Neural cell (in vitro differentiated cells): ENCODE data around the gene RIBC2. TPM values are rescaled to one million over a fixed set of nuclear protein-coding genes. Genes with fewer than 3 reads are reported as not detected.

ENCODE experiments used
- H2AFZ ChIP-seq: fragments of 200-600, 300-800 bp; sonication (generic), shearing (Covaris generic); 2 replicates; pipeline ENCODE4 v1.6.0; 2014; ENCODE audit warnings: low read depth, mild to moderate bottlenecking, antibody characterized with exemption, low read length, moderate library complexity
- H3F3A ChIP-seq: fragments of 200-600 bp; shearing (Covaris generic); 2 replicates; pipeline ENCODE4 v1.6.1; 2016; ENCODE audit warnings: mild to moderate bottlenecking, moderate library complexity, mixed read lengths, antibody characterized with exemption, low read length; ENCODE audit not compliant: insufficient read depth, poor library complexity, severe bottlenecking
- H3K27ac ChIP-seq: fragments of 200-600, 300-800 bp; sonication (generic), shearing (Covaris generic); 2 replicates; pipeline ENCODE4 v1.5.1; 2014; ENCODE audit warnings: mild to moderate bottlenecking, low read length, moderate library complexity
- H3K27me3 ChIP-seq: fragments of 300-800, 200-600 bp; sonication (generic), shearing (Covaris generic); 2 replicates; pipeline ENCODE4 v1.6.0; 2014; ENCODE audit warnings: mild to moderate bottlenecking, low read depth, low read length, moderate library complexity; ENCODE audit not compliant: insufficient read depth
- H3K36me3 ChIP-seq: fragments of 300-800, 200-600 bp; sonication (generic), shearing (Covaris generic); 2 replicates; pipeline ENCODE4 v1.5.1; 2014; ENCODE audit warnings: mild to moderate bottlenecking, antibody characterized with exemption, low read length, moderate library complexity; ENCODE audit not compliant: insufficient read depth
- H3K4me2 ChIP-seq: fragments of 300-800, 200-600 bp; sonication (generic), shearing (Covaris generic); 2 replicates; pipeline ENCODE4 v1.6.0; 2014; ENCODE audit warnings: mild to moderate bottlenecking, low read length
- H3K4me3 ChIP-seq: fragments of 300-800, 200-600 bp; sonication (generic), shearing (Covaris generic); 2 replicates; pipeline ENCODE4 v1.5.1; 2014; ENCODE audit warnings: mild to moderate bottlenecking, low read length, moderate library complexity
- H3K79me2 ChIP-seq: fragments of 200-600 bp; shearing (Covaris generic); replicated peaks from 2 replicates; pipeline ENCODE4 v1.6.0; 2014; ENCODE audit warnings: mild to moderate bottlenecking, low read length, moderate library complexity; ENCODE audit not compliant: insufficient read depth
- H3K9ac ChIP-seq: fragments of 300-800, 200-600 bp; sonication (generic), shearing (Covaris generic); 2 replicates; pipeline ENCODE4 v1.6.1; 2016; ENCODE audit warnings: mild to moderate bottlenecking, low read length, mixed read lengths
- H3K9me2 ChIP-seq: fragments of 200-600 bp; shearing (Covaris generic); 2 replicates; pipeline ENCODE4 v1.6.1; 2016; ENCODE audit warnings: mild to moderate bottlenecking, low read length, mixed read lengths; ENCODE audit not compliant: insufficient read depth
- H3K9me3 ChIP-seq: fragments of 200-600, 300-800 bp; sonication (generic), shearing (Covaris generic); 2 replicates; pipeline ENCODE4 v1.6.1; 2016; ENCODE audit warnings: mild to moderate bottlenecking, mixed run types, low read length, moderate library complexity, mixed read lengths
- H4K20me1 ChIP-seq: fragments of 200-600 bp; shearing (Covaris generic); 2 replicates; pipeline ENCODE4 v1.6.1; 2016; ENCODE audit warnings: mild to moderate bottlenecking, mixed run types; ENCODE audit not compliant: insufficient read depth
- EP300 ChIP-seq: fragments of 450-650 bp; conservative IDR thresholded peaks from 2 replicates; pipeline ENCODE4 v1.6.1; 2014; ENCODE audit warnings: antibody characterized with exemption, mild to moderate bottlenecking, moderate library complexity; ENCODE audit not compliant: poor library complexity, severe bottlenecking
- EZH2 ChIP-seq: fragments of 200-600, 300-800 bp; shearing (Covaris generic), sonication (generic); IDR thresholded peaks from 2 replicates; pipeline ENCODE4 v1.6.1; 2014; ENCODE audit warnings: antibody characterized with exemption, low read length, borderline replicate concordance, mild to moderate bottlenecking; ENCODE audit not compliant: insufficient read depth, poor library complexity, severe bottlenecking
- MXI1 ChIP-seq: fragments of 450-650 bp; conservative IDR thresholded peaks from 2 replicates; pipeline ENCODE4 v1.6.1; 2014; ENCODE audit warnings: antibody characterized with exemption, mild to moderate bottlenecking; ENCODE audit not compliant: poor library complexity, severe bottlenecking
- RAD21 ChIP-seq: fragments of 450-650 bp; conservative IDR thresholded peaks from 2 replicates; pipeline ENCODE4 v1.6.1; 2014; ENCODE audit warnings: antibody characterized with exemption, mild to moderate bottlenecking, moderate library complexity
- SMC3 ChIP-seq: fragments of 450-650 bp; conservative IDR thresholded peaks from 2 replicates; pipeline ENCODE4 v1.6.1; 2014; ENCODE audit warnings: antibody characterized with exemption, mild to moderate bottlenecking, moderate library complexity; ENCODE audit not compliant: poor library complexity
- TAF1 ChIP-seq: IDR thresholded peaks from 2 replicates; pipeline ENCODE4 v1.6.1; 2012; ENCODE audit warnings: low read depth
- polyA plus RNA-seq: library from polyadenylated mRNA; depleted of rRNA; stranded (reverse); fragments of >200 nt; gene quantifications from 2 replicates; pipeline ENCODE4 v1.2.3, GENCODE V29; 2014
- TF ChIP-seq, protein P1 (sequence below): fragments of 450-650 bp; IDR thresholded peaks from 2 replicates; pipeline ENCODE4 v1.5.1; 2014; ENCODE audit warnings: antibody characterized with exemption, mild to moderate bottlenecking, moderate library complexity; ENCODE audit not compliant: poor library complexity, severe bottlenecking
- TF ChIP-seq, protein P2 (sequence below): IDR thresholded peaks from 2 replicates; pipeline ENCODE4 v1.6.1; 2012; ENCODE audit warnings: borderline replicate concordance

Gene RIBC2
- polyA plus RNA-seq, 1 donor from 2014 or later, result not detected

DNA sequence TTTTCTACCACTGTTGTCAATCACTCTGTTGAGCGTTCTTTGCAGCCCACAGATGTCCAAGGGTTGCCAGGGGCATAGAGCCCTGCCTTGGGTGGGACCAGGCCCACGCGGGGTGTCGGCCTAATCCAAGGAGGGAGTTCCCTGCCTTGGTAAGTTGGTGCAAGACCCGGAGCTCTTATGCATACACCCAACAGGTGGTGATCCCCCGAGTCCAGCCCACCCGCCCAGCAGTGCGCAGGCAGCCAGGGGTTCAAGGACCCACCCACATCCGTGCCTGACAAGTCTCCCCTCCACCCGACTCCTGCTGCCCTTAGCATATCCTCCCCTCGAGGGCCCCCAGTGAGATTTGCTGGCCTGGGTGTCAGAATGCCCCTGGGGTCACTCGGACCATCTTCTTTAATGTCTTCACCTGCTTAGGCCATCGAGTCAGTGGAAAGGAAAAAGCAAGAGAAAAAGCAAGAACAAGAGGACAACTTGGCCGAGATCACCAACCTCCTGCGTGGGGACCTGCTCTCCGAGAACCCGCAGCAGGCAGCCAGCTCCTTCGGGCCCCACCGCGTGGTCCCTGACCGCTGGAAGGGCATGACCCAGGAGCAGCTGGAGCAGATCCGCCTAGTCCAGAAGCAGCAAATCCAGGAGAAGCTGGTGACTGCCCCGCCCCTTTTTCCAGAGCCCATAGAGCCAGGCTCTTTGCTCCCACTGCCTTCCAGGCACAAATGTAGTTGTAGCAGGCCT lies 12.2 kb downstream of the RIBC2 start:
- Histone ChIP-seq H3K4me3 (no peak overlapping the region), H3K79me2 (no peaks in the 10 kb centered on the region), H4K20me1 (no peaks in the 10 kb centered on the region), H3K4me2 (no peak overlapping the region), H2AFZ (no peak overlapping the region), H3K27me3 (no peaks in the 10 kb centered on the region), H3K27ac (no peak overlapping the region), H3K9me3 (no peaks in the 10 kb centered on the region), H3F3A (no peaks in the 10 kb centered on the region), H3K9me2 (no peaks in the 10 kb centered on the region), H3K36me3 (no peaks in the 10 kb centered on the region), H3K9ac (no peak overlapping the region)
- TF ChIP-seq MXI1, result no peak
- no peak for TF ChIP-seq TAF1
- TF ChIP-seq RAD21, result no peak
- TF ChIP-seq SMC3, result no peak
- no peak for TF ChIP-seq EZH2

DNA sequence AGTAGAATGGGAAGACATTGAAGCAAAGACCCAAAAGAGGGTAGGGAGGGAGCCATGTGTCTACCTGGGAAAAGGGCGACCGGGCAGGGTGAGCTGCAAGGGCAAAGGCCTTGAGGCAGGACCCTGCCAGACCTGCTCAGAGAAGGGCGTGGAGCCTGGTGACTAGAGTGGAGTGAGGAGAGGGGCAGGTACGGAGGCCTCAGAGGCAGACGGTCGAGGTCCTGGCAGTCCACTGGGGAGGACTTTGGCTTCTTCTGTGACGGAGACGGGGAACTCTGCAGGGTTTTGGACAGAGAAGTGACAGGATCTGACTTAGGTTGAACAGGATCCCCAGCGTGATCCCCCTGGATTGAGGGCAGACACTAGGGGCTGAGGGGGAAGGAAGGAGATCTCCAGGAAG lies 12.9 kb downstream of the RIBC2 start:
- Histone ChIP-seq H3K9me2 (no peaks in the 10 kb centered on the region), H2AFZ (no peak overlapping the region), H3K4me3 (no peak overlapping the region), H3K9ac (no peak overlapping the region), H3F3A (no peaks in the 10 kb centered on the region), H3K27me3 (no peaks in the 10 kb centered on the region), H3K36me3 (no peaks in the 10 kb centered on the region), H3K27ac (no peak overlapping the region), H3K9me3 (no peaks in the 10 kb centered on the region), H3K4me2 (no peak overlapping the region), H4K20me1 (no peaks in the 10 kb centered on the region), H3K79me2 (no peaks in the 10 kb centered on the region)
- TF ChIP-seq EP300, result no peak
- no peak for TF ChIP-seq RAD21
- TF ChIP-seq, protein P1, sequence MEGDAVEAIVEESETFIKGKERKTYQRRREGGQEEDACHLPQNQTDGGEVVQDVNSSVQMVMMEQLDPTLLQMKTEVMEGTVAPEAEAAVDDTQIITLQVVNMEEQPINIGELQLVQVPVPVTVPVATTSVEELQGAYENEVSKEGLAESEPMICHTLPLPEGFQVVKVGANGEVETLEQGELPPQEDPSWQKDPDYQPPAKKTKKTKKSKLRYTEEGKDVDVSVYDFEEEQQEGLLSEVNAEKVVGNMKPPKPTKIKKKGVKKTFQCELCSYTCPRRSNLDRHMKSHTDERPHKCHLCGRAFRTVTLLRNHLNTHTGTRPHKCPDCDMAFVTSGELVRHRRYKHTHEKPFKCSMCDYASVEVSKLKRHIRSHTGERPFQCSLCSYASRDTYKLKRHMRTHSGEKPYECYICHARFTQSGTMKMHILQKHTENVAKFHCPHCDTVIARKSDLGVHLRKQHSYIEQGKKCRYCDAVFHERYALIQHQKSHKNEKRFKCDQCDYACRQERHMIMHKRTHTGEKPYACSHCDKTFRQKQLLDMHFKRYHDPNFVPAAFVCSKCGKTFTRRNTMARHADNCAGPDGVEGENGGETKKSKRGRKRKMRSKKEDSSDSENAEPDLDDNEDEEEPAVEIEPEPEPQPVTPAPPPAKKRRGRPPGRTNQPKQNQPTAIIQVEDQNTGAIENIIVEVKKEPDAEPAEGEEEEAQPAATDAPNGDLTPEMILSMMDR, result no peak
- TF ChIP-seq, protein P2, sequence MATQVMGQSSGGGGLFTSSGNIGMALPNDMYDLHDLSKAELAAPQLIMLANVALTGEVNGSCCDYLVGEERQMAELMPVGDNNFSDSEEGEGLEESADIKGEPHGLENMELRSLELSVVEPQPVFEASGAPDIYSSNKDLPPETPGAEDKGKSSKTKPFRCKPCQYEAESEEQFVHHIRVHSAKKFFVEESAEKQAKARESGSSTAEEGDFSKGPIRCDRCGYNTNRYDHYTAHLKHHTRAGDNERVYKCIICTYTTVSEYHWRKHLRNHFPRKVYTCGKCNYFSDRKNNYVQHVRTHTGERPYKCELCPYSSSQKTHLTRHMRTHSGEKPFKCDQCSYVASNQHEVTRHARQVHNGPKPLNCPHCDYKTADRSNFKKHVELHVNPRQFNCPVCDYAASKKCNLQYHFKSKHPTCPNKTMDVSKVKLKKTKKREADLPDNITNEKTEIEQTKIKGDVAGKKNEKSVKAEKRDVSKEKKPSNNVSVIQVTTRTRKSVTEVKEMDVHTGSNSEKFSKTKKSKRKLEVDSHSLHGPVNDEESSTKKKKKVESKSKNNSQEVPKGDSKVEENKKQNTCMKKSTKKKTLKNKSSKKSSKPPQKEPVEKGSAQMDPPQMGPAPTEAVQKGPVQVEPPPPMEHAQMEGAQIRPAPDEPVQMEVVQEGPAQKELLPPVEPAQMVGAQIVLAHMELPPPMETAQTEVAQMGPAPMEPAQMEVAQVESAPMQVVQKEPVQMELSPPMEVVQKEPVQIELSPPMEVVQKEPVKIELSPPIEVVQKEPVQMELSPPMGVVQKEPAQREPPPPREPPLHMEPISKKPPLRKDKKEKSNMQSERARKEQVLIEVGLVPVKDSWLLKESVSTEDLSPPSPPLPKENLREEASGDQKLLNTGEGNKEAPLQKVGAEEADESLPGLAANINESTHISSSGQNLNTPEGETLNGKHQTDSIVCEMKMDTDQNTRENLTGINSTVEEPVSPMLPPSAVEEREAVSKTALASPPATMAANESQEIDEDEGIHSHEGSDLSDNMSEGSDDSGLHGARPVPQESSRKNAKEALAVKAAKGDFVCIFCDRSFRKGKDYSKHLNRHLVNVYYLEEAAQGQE, result no peak
- TF ChIP-seq TAF1, result no peak
